Vagina (tissue), 2 donors: Measurements from ENCODE around the gene SARS1.

ENCODE experiments used
- POLR2A ChIP-seq, 2 donors: fragments of 450-650 bp; IDR thresholded peaks; one replicate each; pipeline ENCODE4 v1.6.1; 2017; ENCODE audit warnings: antibody characterized with exemption in 2 of 2, mild to moderate bottlenecking in 2 of 2, moderate library complexity in 2 of 2
- POLR2AphosphoS5 ChIP-seq, 2 donors: sonication (generic); formaldehyde crosslinking; IDR thresholded peaks; one replicate each; pipeline ENCODE4 v1.9.0; 2017; ENCODE audit warnings: antibody characterized with exemption in 2 of 2, mild to moderate bottlenecking in 2 of 2, low read depth in 1 of 2; ENCODE audit not compliant: insufficient read depth in 1 of 2
- TF ChIP-seq, protein P1 (sequence below), 3 experiments: fragments of 450-650 bp in 2 of 3; fragments of 200-600 bp in 1 of 3; sonication (generic) in 1 of 3; IDR thresholded peaks; one replicate each; pipeline ENCODE4 v1.5.1; 2017 to 2019; ENCODE audit warnings: antibody characterized with exemption in 3 of 3, mild to moderate bottlenecking in 2 of 3, moderate library complexity in 2 of 3

DNA sequence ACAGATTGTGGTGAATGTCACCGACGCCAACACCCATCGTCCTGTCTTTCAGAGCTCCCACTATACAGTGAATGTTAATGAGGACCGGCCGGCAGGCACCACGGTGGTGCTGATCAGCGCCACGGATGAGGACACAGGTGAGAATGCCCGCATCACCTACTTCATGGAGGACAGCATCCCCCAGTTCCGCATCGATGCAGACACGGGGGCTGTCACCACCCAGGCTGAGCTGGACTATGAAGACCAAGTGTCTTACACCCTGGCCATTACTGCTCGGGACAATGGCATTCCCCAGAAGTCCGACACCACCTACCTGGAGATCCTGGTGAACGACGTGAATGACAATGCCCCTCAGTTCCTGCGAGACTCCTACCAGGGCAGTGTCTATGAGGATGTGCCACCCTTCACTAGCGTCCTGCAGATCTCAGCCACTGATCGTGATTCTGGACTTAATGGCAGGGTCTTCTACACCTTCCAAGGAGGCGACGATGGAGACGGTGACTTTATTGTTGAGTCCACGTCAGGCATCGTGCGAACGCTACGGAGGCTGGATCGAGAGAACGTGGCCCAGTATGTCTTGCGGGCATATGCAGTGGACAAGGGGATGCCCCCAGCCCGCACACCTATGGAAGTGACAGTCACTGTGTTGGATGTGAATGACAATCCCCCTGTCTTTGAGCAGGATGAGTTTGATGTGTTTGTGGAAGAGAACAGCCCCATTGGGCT, 38.6 kb downstream of the SARS1 start:
- TF ChIP-seq, protein P1, sequence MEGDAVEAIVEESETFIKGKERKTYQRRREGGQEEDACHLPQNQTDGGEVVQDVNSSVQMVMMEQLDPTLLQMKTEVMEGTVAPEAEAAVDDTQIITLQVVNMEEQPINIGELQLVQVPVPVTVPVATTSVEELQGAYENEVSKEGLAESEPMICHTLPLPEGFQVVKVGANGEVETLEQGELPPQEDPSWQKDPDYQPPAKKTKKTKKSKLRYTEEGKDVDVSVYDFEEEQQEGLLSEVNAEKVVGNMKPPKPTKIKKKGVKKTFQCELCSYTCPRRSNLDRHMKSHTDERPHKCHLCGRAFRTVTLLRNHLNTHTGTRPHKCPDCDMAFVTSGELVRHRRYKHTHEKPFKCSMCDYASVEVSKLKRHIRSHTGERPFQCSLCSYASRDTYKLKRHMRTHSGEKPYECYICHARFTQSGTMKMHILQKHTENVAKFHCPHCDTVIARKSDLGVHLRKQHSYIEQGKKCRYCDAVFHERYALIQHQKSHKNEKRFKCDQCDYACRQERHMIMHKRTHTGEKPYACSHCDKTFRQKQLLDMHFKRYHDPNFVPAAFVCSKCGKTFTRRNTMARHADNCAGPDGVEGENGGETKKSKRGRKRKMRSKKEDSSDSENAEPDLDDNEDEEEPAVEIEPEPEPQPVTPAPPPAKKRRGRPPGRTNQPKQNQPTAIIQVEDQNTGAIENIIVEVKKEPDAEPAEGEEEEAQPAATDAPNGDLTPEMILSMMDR (IDR thresholded peaks at IDR 0.05), result no peak
- no peak for TF ChIP-seq POLR2AphosphoS5 (IDR thresholded peaks at IDR 0.05; ENCODE audit: insufficient read depth in 1 of 2, low read depth in 1 of 2)
- no peak for TF ChIP-seq POLR2A (IDR thresholded peaks at IDR 0.05)
